H1 (cell line): ENCODE data around the gene CCR2. TPM values are rescaled to one million over a fixed set of nuclear protein-coding genes. Genes with fewer than 3 reads are reported as not detected.

Experiments used
- CTCF ChIA-PET: fragments of 300-600 bp; sonication (Branson Sonifier 250); formaldehyde crosslinking; loops from one replicate; lab custom pipeline; 2021; ENCODE audit not compliant: partially characterized antibody; lab: Charles Lee
- POLR2A ChIA-PET: fragments of 300-600 bp; sonication (Branson Sonifier 250); formaldehyde crosslinking; loops from one replicate; lab custom pipeline; 2021; ENCODE audit warnings: inconsistent platforms; ENCODE audit not compliant: partially characterized antibody; lab: Charles Lee
- DNase-seq, 2 experiments: peaks; one replicate each; pipeline versions ENCODE4 v3.0.0 to v3.0.0-alpha.2; 2010 to 2022; ENCODE audit warnings: low spot score in 2 of 2, low read depth in 1 of 2, mixed read lengths in 1 of 2
- FAIRE-seq: peaks from 2 replicates; lab custom pipeline; 2011; peaks lifted over from hg19 to GRCh38; lab: Jason Lieb, UNC
- H2AFZ ChIP-seq: 2 replicates; pipeline ENCODE4 v1.8.1; 2012; ENCODE audit warnings: low read length, inconsistent platforms
- H2AK5ac ChIP-seq: 2 replicates; pipeline ENCODE4 v1.6.1; 2013; ENCODE audit warnings: low read depth, low read length
- H2BK120ac ChIP-seq: replicated peaks from 2 replicates; pipeline ENCODE3; 2013; ENCODE audit warnings: low read depth, low read length, inconsistent platforms
- H2BK12ac ChIP-seq: 2 replicates; pipeline ENCODE4 v1.6.1; 2013; ENCODE audit warnings: low read depth, low read length
- H2BK15ac ChIP-seq: 2 replicates; pipeline ENCODE4 v1.6.1; 2013; ENCODE audit warnings: low read length
- H2BK20ac ChIP-seq: 2 replicates; pipeline ENCODE4 v1.6.1; 2013; ENCODE audit warnings: low read length
- H2BK5ac ChIP-seq: 2 replicates; pipeline ENCODE4 v1.6.1; 2013; ENCODE audit warnings: low read depth, low read length
- H3K14ac ChIP-seq: 2 replicates; pipeline ENCODE4 v1.6.1; 2013; ENCODE audit warnings: inconsistent platforms; ENCODE audit not compliant: insufficient read length
- H3K18ac ChIP-seq: 2 replicates; pipeline ENCODE4 v1.6.1; 2013; ENCODE audit warnings: low read length; ENCODE audit errors: extremely low read depth
- H3K23ac ChIP-seq: 2 replicates; pipeline ENCODE4 v1.6.1; 2013; ENCODE audit warnings: inconsistent platforms; ENCODE audit not compliant: insufficient read length
- H3K23me2 ChIP-seq: 2 replicates; pipeline ENCODE4 v1.6.1; 2013; ENCODE audit warnings: low read depth, low read length
- H3K27ac ChIP-seq: 2 replicates; pipeline ENCODE4 v1.6.1; 2011; ENCODE audit warnings: low read depth, low read length, inconsistent platforms
- H3K27me3 ChIP-seq, 4 experiments: replicated peaks in 1 of 4; 1 replicate in 1 of 4; 2 replicates in 3 of 4; pipeline versions ENCODE4 v1.6.1 to v1.8.1; 2011 to 2013; ENCODE audit warnings: low read length in 3 of 4, mild to moderate bottlenecking in 3 of 4, inconsistent platforms in 2 of 4, mixed read lengths in 2 of 4, moderate library complexity in 1 of 4; ENCODE audit not compliant: control insufficient read depth in 3 of 4, insufficient read depth in 3 of 4; ENCODE audit errors: extremely low read depth in 1 of 4
- H3K36me3 ChIP-seq, 4 experiments: 2 replicates each; pipeline versions ENCODE4 v1.6.1 to v1.8.1; 2011 to 2013; ENCODE audit warnings: mild to moderate bottlenecking in 4 of 4, low read length in 3 of 4, moderate library complexity in 2 of 4, control low read depth in 1 of 4, inconsistent platforms in 1 of 4; ENCODE audit not compliant: insufficient read depth in 4 of 4, control insufficient read depth in 2 of 4
- H3K4ac ChIP-seq: replicated peaks from 2 replicates; pipeline ENCODE3; 2013; ENCODE audit warnings: low read length, low read depth, mixed read lengths, inconsistent platforms; ENCODE audit not compliant: insufficient read length
- H3K4me1 ChIP-seq, 4 experiments: replicated peaks in 1 of 4; 1 replicate in 1 of 4; 2 replicates in 3 of 4; pipeline versions ENCODE4 v1.6.1 to v1.8.1; 2011 to 2013; ENCODE audit warnings: low read length in 3 of 4, inconsistent platforms in 2 of 4, mixed read lengths in 1 of 4; ENCODE audit not compliant: insufficient read depth in 4 of 4, control insufficient read depth in 3 of 4
- H3K4me2 ChIP-seq, 2 experiments: 2 replicates each; pipeline versions ENCODE4 v1.6.1 to v1.8.1; 2011 to 2013; ENCODE audit warnings: low read depth in 2 of 2, low read length in 2 of 2, control low read depth in 1 of 2, inconsistent platforms in 1 of 2, mild to moderate bottlenecking in 1 of 2; ENCODE audit not compliant: insufficient read depth in 1 of 2
- H3K4me3 ChIP-seq, 4 experiments: fragments of 200-600, 300-600 bp in 1 of 4; sonication (generic), shearing (Covaris generic), sonication (Bioruptor Twin) in 1 of 4; 2 replicates each; pipeline versions ENCODE4 v1.5.1 to v1.8.1; 2011 to 2016; ENCODE audit warnings: low read length in 4 of 4, low read depth in 3 of 4, control low read depth in 2 of 4, inconsistent platforms in 2 of 4, mild to moderate bottlenecking in 2 of 4, mixed read lengths in 1 of 4, moderate library complexity in 1 of 4; ENCODE audit not compliant: insufficient read depth in 2 of 4; ENCODE audit errors: extremely low read depth in 1 of 4
- H3K56ac ChIP-seq: replicated peaks from 2 replicates; pipeline ENCODE3; 2013; ENCODE audit warnings: low read depth, mild to moderate bottlenecking, mixed read lengths, low read length, inconsistent platforms; ENCODE audit not compliant: insufficient read length
- H3K79me1 ChIP-seq: 2 replicates; pipeline ENCODE4 v1.6.1; 2013; ENCODE audit warnings: low read depth, low read length, control low read depth
- H3K79me2 ChIP-seq, 2 experiments: 2 replicates each; pipeline versions ENCODE4 v1.6.1 to v1.8.1; 2012 to 2013; ENCODE audit warnings: low read length in 2 of 2, mild to moderate bottlenecking in 2 of 2, inconsistent platforms in 1 of 2; ENCODE audit not compliant: insufficient read depth in 2 of 2, control insufficient read depth in 1 of 2
- H3K9ac ChIP-seq, 4 experiments: replicated peaks in 1 of 4; 1 replicate in 1 of 4; 2 replicates in 3 of 4; pipeline versions ENCODE4 v1.6.1 to v1.8.1; 2011 to 2013; ENCODE audit warnings: low read depth in 3 of 4, low read length in 3 of 4, control low read depth in 2 of 4, mild to moderate bottlenecking in 2 of 4, moderate library complexity in 2 of 4, inconsistent platforms in 1 of 4; ENCODE audit errors: extremely low read depth in 1 of 4
- H3K9me3 ChIP-seq, 2 experiments: 2 replicates each; pipeline versions ENCODE4 v1.6.1 to v1.8.1; 2012 to 2013; ENCODE audit warnings: mild to moderate bottlenecking in 2 of 2, moderate library complexity in 2 of 2, control low read depth in 1 of 2, inconsistent platforms in 1 of 2, low read depth in 1 of 2, low read length in 1 of 2, mixed read lengths in 1 of 2; ENCODE audit not compliant: insufficient read depth in 2 of 2
- H4K20me1 ChIP-seq, 2 experiments: replicated peaks in 1 of 2; 2 replicates each; pipeline versions ENCODE3 to v1.8.1; 2011 to 2013; ENCODE audit warnings: inconsistent platforms in 2 of 2, low read length in 2 of 2, mild to moderate bottlenecking in 1 of 2; ENCODE audit not compliant: insufficient read depth in 2 of 2, control insufficient read depth in 1 of 2
- H4K5ac ChIP-seq: 2 replicates; pipeline ENCODE4 v1.6.1; 2013; ENCODE audit warnings: low read length, low read depth, mixed read lengths, inconsistent platforms; ENCODE audit not compliant: insufficient read length
- H4K8ac ChIP-seq: 2 replicates; pipeline ENCODE4 v1.8.0; 2013; ENCODE audit warnings: mild to moderate bottlenecking, moderate library complexity, low read length, inconsistent platforms; ENCODE audit not compliant: insufficient read depth; ENCODE audit errors: extremely low read depth
- H4K91ac ChIP-seq: replicated peaks from 2 replicates; pipeline ENCODE3; 2013; ENCODE audit warnings: low read length, mixed read lengths, inconsistent platforms; ENCODE audit not compliant: insufficient read length
- NRF1 ChIP-seq: IDR thresholded peaks from 2 replicates; pipeline ENCODE4 v1.6.1; 2011; ENCODE audit warnings: mild to moderate bottlenecking, low read depth, low read length, improper control_type of control experiment
- RFX5 ChIP-seq: IDR thresholded peaks from 2 replicates; pipeline ENCODE4 v1.6.1; 2011; ENCODE audit warnings: low read depth, low read length, improper control_type of control experiment, borderline replicate concordance
- WGBS, 2 experiments: shearing (Covaris generic) in 1 of 2; methylation state at CpG; one replicate each; pipeline versions ENCODE4 v1.1.6 to v1.1.7; 2013 to 2015; ENCODE audit warnings: low lambda C conversion rate in 2 of 2, mixed read lengths in 2 of 2, inconsistent platforms in 1 of 2, low coverage in 1 of 2, missing lambda C conversion rate in 1 of 2; ENCODE audit not compliant: insufficient replicate concordance in 2 of 2, insufficient coverage in 1 of 2, insufficient read length in 1 of 2; ENCODE audit errors: extremely low coverage in 1 of 2, missing lambda C conversion rate in 1 of 2; 5-methylcytosine and 5-hydroxymethylcytosine counted together
- polyA plus RNA-seq, 7 experiments: library from polyadenylated mRNA; depleted of rRNA in 3 of 7; stranded (reverse) in 5 of 7; unstranded in 2 of 7; fragments of >200 nt in 5 of 7; fragments of 200-250 nt in 2 of 7; gene quantifications; 1 replicate in 5 of 7; 2 replicates in 1 of 7; 4 replicates in 1 of 7; pipeline versions ENCODE4 v1.2.1 to v1.2.3, GENCODE V29; 2011 to 2013; ENCODE audit warnings: missing spikeins in 2 of 7, mixed read lengths in 2 of 7
- total RNA-seq: library from RNA; stranded (reverse); fragmentation: NEBNext Ultra II Directional; extraction: Animal tissue kit (Norgen Biotek cat#: 25700); gene quantifications from 2 replicates; pipeline ENCODE4 v1.2.1, GENCODE V29; 2021

The CCR2 gene
- total and polyA plus RNA-seq, 2 of the 8 experiments (the other 6 are each of a cell fraction or from before 2014, with no cell fraction given): not detected

DNA sequence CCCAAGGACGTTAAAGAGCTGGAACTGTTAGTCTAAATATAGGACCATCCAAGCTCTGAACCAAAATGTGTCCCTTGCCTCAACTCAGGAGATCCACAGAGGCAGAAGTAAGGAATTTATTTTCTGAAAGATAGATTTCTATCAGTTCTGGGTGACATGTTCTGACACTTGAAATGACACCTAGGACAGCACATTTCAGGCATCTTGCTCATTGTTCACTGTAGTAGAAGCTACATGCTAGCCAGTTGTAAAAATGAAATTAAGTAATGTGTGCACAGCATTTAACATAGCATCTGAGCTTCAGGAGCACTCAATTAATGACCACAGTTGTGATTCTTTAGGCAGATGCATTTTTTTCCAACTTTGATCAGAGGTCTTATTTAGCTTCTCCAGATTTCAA, 567 bp downstream of the CCR2 start:
- H3K27ac ChIP-seq: no peak overlapping the region
- no peaks in the 10 kb centered on the region; a peak in 1 of 7 replicates for H3K4me1 ChIP-seq
- no peaks in the 10 kb centered on the region for H4K20me1 ChIP-seq
- H2AK5ac ChIP-seq: no peak overlapping the region
- no peak overlapping the region for H2BK5ac ChIP-seq
- H3K4ac ChIP-seq: no peak overlapping the region
- no peak for DNase-seq
- no peaks in the 10 kb centered on the region for H3K9me3 ChIP-seq
- H3K4me2 ChIP-seq: no peak overlapping the region
- TF ChIP-seq NRF1 (no peak), RFX5 (no peak)
- H3K56ac ChIP-seq: no peak overlapping the region
- CTCF ChIA-PET: interaction anchor here (0.6 to 1.4 kb wide), 4 partner anchors 13 to 811 kb away, joined by 3 to 5 read pairs (median 4); no protein-coding TSS in a partner anchor
- no peak overlapping the region for H3K14ac ChIP-seq
- H3K18ac ChIP-seq: no peak overlapping the region
- POLR2A ChIA-PET: no interaction called here
- no peaks in the 10 kb centered on the region for H3K23me2 ChIP-seq
- no peaks in the 10 kb centered on the region for H3K36me3 ChIP-seq
- no peaks in the 10 kb centered on the region for H3K79me2 ChIP-seq
- no peak overlapping the region for H2BK20ac ChIP-seq
- H2BK15ac ChIP-seq: no peak overlapping the region
- H3K23ac ChIP-seq: no peak overlapping the region
- no peak overlapping the region for H4K8ac ChIP-seq
- no peak overlapping the region for H3K9ac ChIP-seq
- H4K5ac ChIP-seq: no peak overlapping the region
- no peak overlapping the region for H2AFZ ChIP-seq
- no peaks in the 10 kb centered on the region for H3K79me1 ChIP-seq
- no peak overlapping the region for H2BK120ac ChIP-seq
- H2BK12ac ChIP-seq: no peak overlapping the region
- no peak for FAIRE-seq
- no peak overlapping the region for H4K91ac ChIP-seq
- H3K4me3 ChIP-seq: no peak overlapping the region
- H3K27me3 ChIP-seq: no peaks in the 10 kb centered on the region
- 80% methylated on average over 1 of the region's 1 CpG; no CpG with 5 or more reads in 1 of the 2 experiments for WGBS, 2 experiments
